GM12878 (cell line): ENCODE measurements around the gene WDR19. TPM values are rescaled to one million over a fixed set of nuclear protein-coding genes. Genes with fewer than 3 reads are reported as not detected.

ENCODE experiments used
- ATAC-seq: fragments of 200-7000 bp; cut with Tn5 transposase; 3 replicates; pipeline ENCODE4 v1.9.1; 2020; ENCODE audit warnings: mild to moderate bottlenecking, moderate library complexity
- BruUV-seq: library from RNA; stranded (reverse); fragments of 400-500 nt; replicated peaks from 2 replicates; lab custom pipeline; 2021; lab: Mats Ljungman, UMichigan
- CTCF ChIA-PET: fragments of 300-600 bp; sonication (Branson Sonifier 250); formaldehyde crosslinking; extraction: SDS; loops from one replicate; lab custom pipeline; 2021; ENCODE audit warnings: inconsistent platforms; lab: Yijun Ruan, JAX
- POLR2A ChIA-PET: fragments of 350-600 bp; formaldehyde crosslinking; extraction: SDS; loops from one replicate; lab custom pipeline; 2021; ENCODE audit warnings: inconsistent platforms; lab: Charles Lee
- RAD21 ChIA-PET: fragments of 300-600 bp; sonication (Branson Sonifier 250); formaldehyde crosslinking; loops from one replicate; lab custom pipeline; 2023; ENCODE audit warnings: antibody characterized with exemption; ENCODE audit not compliant: unreplicated experiment; lab: Charles Lee
- SMC1A ChIA-PET: fragments of 300-600 bp; sonication (Branson Sonifier 250); formaldehyde crosslinking; loops from one replicate; lab custom pipeline; 2023; ENCODE audit not compliant: unreplicated experiment, uncharacterized antibody; lab: Charles Lee
- DNase-seq: peaks from one replicate; pipeline ENCODE4 v3.0.0-alpha.2; 2011; ENCODE audit warnings: low read depth, low spot score
- FAIRE-seq: peaks from 3 replicates; lab custom pipeline; 2011; peaks lifted over from hg19 to GRCh38; lab: Jason Lieb, UNC
- H2AFZ ChIP-seq: 2 replicates; pipeline ENCODE4 v1.6.0; 2011; ENCODE audit warnings: low read depth, low read length, control low read depth; ENCODE audit not compliant: control insufficient read depth
- H3K27ac ChIP-seq: 2 replicates; pipeline ENCODE4 v1.5.1; 2011; ENCODE audit warnings: control low read depth; ENCODE audit not compliant: control insufficient read depth, insufficient read depth
- H3K27me3 ChIP-seq, 2 experiments: replicated peaks in 1 of 2; 2 replicates each; pipeline versions ENCODE4 v1.6.0 to v1.6.1; 2011; ENCODE audit warnings: low read length in 1 of 2; ENCODE audit not compliant: control insufficient read depth in 2 of 2, insufficient read depth in 2 of 2
- H3K36me3 ChIP-seq, 2 experiments: 2 replicates each; pipeline ENCODE4 v1.5.1; 2011; ENCODE audit warnings: low read length in 1 of 2; ENCODE audit not compliant: control insufficient read depth in 2 of 2, insufficient read depth in 2 of 2
- H3K4me1 ChIP-seq: 2 replicates; pipeline ENCODE4 v1.6.1; 2011; ENCODE audit warnings: mild to moderate bottlenecking, low read length, moderate library complexity, mixed read lengths; ENCODE audit not compliant: control insufficient read depth, insufficient read depth
- H3K4me2 ChIP-seq: 2 replicates; pipeline ENCODE4 v1.6.0; 2011; ENCODE audit warnings: control low read depth; ENCODE audit not compliant: control insufficient read depth, insufficient read depth
- H3K4me3 ChIP-seq: fragments of 200-600 bp; sonication (generic); 2 replicates; pipeline ENCODE4 v1.5.1; 2016
- H3K79me2 ChIP-seq: 2 replicates; pipeline ENCODE4 v1.6.0; 2011; ENCODE audit warnings: low read length; ENCODE audit not compliant: control insufficient read depth, insufficient read depth
- H3K9ac ChIP-seq: 2 replicates; pipeline ENCODE4 v1.8.0; 2011; ENCODE audit warnings: low read length, control low read depth, mixed read lengths; ENCODE audit not compliant: control insufficient read depth, insufficient read depth
- H3K9me3 ChIP-seq: replicated peaks from 3 replicates; pipeline ENCODE4 v1.5.1; 2011; ENCODE audit warnings: mild to moderate bottlenecking, low read length; ENCODE audit not compliant: control insufficient read depth, insufficient read depth
- H4K20me1 ChIP-seq: 2 replicates; pipeline ENCODE4 v1.6.0; 2011; ENCODE audit not compliant: control insufficient read depth, insufficient read depth
- CBX3 ChIP-seq: fragments of 200-600 bp; sonication (generic); IDR thresholded peaks from 2 replicates; pipeline ENCODE4 v1.6.1; 2016; ENCODE audit warnings: low read depth, borderline replicate concordance
- CBX5 ChIP-seq: sonication (generic); IDR thresholded peaks from 2 replicates; pipeline ENCODE4 v1.6.1; 2016; ENCODE audit warnings: low read depth, moderate library complexity, mild to moderate bottlenecking, inconsistent platforms
- CREM ChIP-seq: IDR thresholded peaks from 2 replicates; pipeline ENCODE4 v1.6.1; 2014; ENCODE audit warnings: antibody characterized with exemption, low read depth
- EGR1 ChIP-seq, 2 experiments: IDR thresholded peaks; 1 replicate in 1 of 2; 2 replicates in 1 of 2; pipeline ENCODE4 v1.6.1; 2011 to 2012; ENCODE audit warnings: low read depth in 2 of 2, low read length in 2 of 2, borderline replicate concordance in 1 of 2, mild to moderate bottlenecking in 1 of 2, moderate library complexity in 1 of 2
- JUND ChIP-seq: IDR thresholded peaks from 2 replicates; pipeline ENCODE4 v1.6.1; 2012; ENCODE audit warnings: low read depth, mild to moderate bottlenecking, low read length, improper control_type of control experiment, moderate library complexity
- KAT2A ChIP-seq: conservative IDR thresholded peaks from 2 replicates; pipeline ENCODE4 v1.6.1; 2011; ENCODE audit warnings: low read depth, low read length; ENCODE audit not compliant: control insufficient read depth
- LARP7 ChIP-seq: fragments of 450-650 bp; IDR thresholded peaks from 2 replicates; pipeline ENCODE4 v1.6.1; 2017; ENCODE audit warnings: mild to moderate bottlenecking
- MEF2A ChIP-seq: IDR thresholded peaks from 2 replicates; pipeline ENCODE4 v1.6.1; 2011; ENCODE audit warnings: low read depth, mild to moderate bottlenecking, low read length, moderate library complexity; ENCODE audit not compliant: insufficient read depth
- NR2C2 ChIP-seq: IDR thresholded peaks from 2 replicates; pipeline ENCODE4 v1.6.1; 2011; ENCODE audit warnings: borderline replicate concordance, low read depth; ENCODE audit not compliant: control insufficient read depth, insufficient read length
- RBBP5 ChIP-seq: fragments of 200-600 bp; sonication (generic); conservative IDR thresholded peaks from 2 replicates; pipeline ENCODE4 v1.6.1; 2016
- SMARCA5 ChIP-seq: fragments of 450-650 bp; IDR thresholded peaks from 2 replicates; pipeline ENCODE4 v1.6.1; 2017; ENCODE audit warnings: mild to moderate bottlenecking
- STAT3 ChIP-seq: IDR thresholded peaks from 2 replicates; pipeline ENCODE4 v1.6.1; 2011; ENCODE audit warnings: low read depth, low read length, improper control_type of control experiment
- TARDBP ChIP-seq: IDR thresholded peaks from 2 replicates; pipeline ENCODE4 v1.6.1; 2016; ENCODE audit warnings: borderline replicate concordance
- YBX1 ChIP-seq: fragments of 450-650 bp; IDR thresholded peaks from 2 replicates; pipeline ENCODE4 v1.6.1; 2016; ENCODE audit warnings: antibody characterized with exemption
- YY1 ChIP-seq: IDR thresholded peaks from 2 replicates; pipeline ENCODE4 v1.6.1; 2011; ENCODE audit warnings: low read depth, mild to moderate bottlenecking, low read length
- ZNF217 ChIP-seq: fragments of 450-650 bp; IDR thresholded peaks from 2 replicates; pipeline ENCODE4 v1.6.1; 2017; ENCODE audit warnings: antibody characterized with exemption, mild to moderate bottlenecking
- ZNF622 ChIP-seq: fragments of 450-650 bp; IDR thresholded peaks from 2 replicates; pipeline ENCODE4 v1.6.1; 2017; ENCODE audit warnings: mild to moderate bottlenecking, inconsistent platforms
- WGBS: methylation state at CpG from one replicate; pipeline ENCODE4 v1.1.6; 2016; ENCODE audit warnings: low lambda C conversion rate; ENCODE audit not compliant: insufficient replicate concordance, insufficient coverage; ENCODE audit errors: missing lambda C conversion rate; 5-methylcytosine and 5-hydroxymethylcytosine counted together
- in situ Hi-C: fragments of 300-500 bp; cut with MboI; formaldehyde crosslinking; loops from 9 replicates; pipeline ENCODE4 v1.14.3; 2018; ENCODE audit warnings: mixed read lengths
- intact Hi-C: fragments of 100-400 bp; cut with micrococcal nuclease; formaldehyde crosslinking; loops from one replicate; pipeline ENCODE4 v1.14.2; 2022; ENCODE audit not compliant: unreplicated experiment
- polyA plus RNA-seq, 11 experiments: library from polyadenylated mRNA; depleted of rRNA in 4 of 11; unstranded in 6 of 11; stranded (reverse) in 5 of 11; fragments of >200 nt; fragmentation: Nextera tagmentation in 4 of 11; fragmentation: Illumina TruSeq in 1 of 11; extraction: Ambion mirVana in 4 of 11; extraction: Trizol in 1 of 11; gene quantifications; 1 replicate in 1 of 11; 2 replicates in 10 of 11; pipeline versions ENCODE4 v1.2.1 to v1.2.3, GENCODE V29; 2011 to 2016; ENCODE audit warnings: inconsistent platforms in 2 of 11, missing spikeins in 2 of 11, low read depth in 1 of 11
- total RNA-seq, 4 experiments: library from RNA; depleted of rRNA in 3 of 4; stranded (reverse); fragments of >200 nt in 3 of 4; fragmentation: Illumina TruSeq in 1 of 4; extraction: Trizol in 1 of 4; gene quantifications; 2 replicates each; pipeline versions ENCODE4 v1.2.1 to v1.2.3, GENCODE V29; 2013 to 2021
- TF ChIP-seq, protein P1 (sequence below): fragments of 450-650 bp; IDR thresholded peaks from 2 replicates; pipeline ENCODE4 v1.6.1; 2018; ENCODE audit warnings: borderline replicate concordance, mild to moderate bottlenecking; ENCODE audit not compliant: partially characterized antibody
- TF ChIP-seq, protein P2 (sequence below): IDR thresholded peaks from 2 replicates; pipeline ENCODE4 v1.6.1; 2011; ENCODE audit warnings: low read depth, mild to moderate bottlenecking, low read length, moderate library complexity, borderline replicate concordance; ENCODE audit errors: extremely low read depth
- TF ChIP-seq, protein P3 (sequence below): fragments of 450-650 bp; IDR thresholded peaks from 2 replicates; pipeline ENCODE4 v1.6.1; 2017; ENCODE audit warnings: mild to moderate bottlenecking

The WDR19 gene
- total and polyA plus RNA-seq, 10 of the 15 experiments (the other 5 are each of a cell fraction or from before 2014, with no cell fraction given): 3.5 to 15.4 (median 7.3) TPM

DNA sequence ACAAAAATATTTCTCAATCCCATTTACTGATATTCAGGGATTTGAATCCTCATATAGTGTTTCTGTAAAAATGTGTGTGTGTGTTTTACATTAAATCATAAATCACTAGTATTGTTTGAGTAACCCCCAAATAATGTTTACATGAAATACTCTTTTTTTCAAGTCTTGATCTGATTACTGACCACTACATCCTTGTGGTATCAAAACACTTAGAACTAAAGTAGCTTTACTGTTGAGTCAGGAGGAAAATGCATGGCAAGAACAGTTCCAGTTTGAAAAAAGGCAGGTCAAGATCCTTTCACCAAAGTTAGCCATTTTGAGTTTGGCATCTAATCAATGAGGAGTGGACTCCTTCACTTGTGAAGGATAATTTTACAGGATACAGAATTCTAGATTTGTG is 3.6 kb upstream of the WDR19 start (continued):
- no peak for TF ChIP-seq ZNF217
- no peak for TF ChIP-seq KAT2A
- TF ChIP-seq MEF2A: no peak
- TF ChIP-seq LARP7: no peak
- no peak for TF ChIP-seq CBX5

DNA sequence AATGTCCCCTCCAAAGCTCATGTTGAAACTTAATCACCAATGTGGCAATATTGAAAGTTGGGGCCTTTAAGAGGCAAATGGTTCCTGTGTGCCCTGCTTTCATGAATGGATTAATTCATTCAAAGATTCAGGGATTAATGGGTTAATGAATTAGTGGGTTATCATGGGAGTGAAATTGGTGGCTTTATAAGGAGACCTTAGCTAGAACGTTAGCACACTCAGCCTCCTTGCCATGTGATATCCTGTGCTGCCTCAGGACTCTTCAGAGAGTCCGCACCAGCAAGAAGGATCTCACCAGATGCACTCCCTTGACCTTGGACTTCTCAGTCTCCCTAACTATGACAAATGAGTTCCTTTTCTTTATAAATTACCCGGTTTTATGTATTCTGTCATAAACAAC is 2.6 kb upstream of the WDR19 start:
- RAD21 ChIA-PET: interaction anchor here (1.1 kb wide), 1 partner anchor 174 kb away, joined by 5 read pairs; no protein-coding TSS in a partner anchor
- no peaks in the 10 kb centered on the region for H3K9me3 ChIP-seq
- POLR2A ChIA-PET: interaction anchor here (0.8 kb wide), 1 partner anchor 275 kb away, joined by 3 read pairs; no protein-coding TSS in a partner anchor
- intact Hi-C loops: no loop called here
- 38% methylated on average over 3 of the region's 3 CpGs for WGBS
- SMC1A ChIA-PET: interaction anchor here (0.8 to 2.0 kb wide), 3 partner anchors 9 to 275 kb away, joined by 3 to 5 read pairs (median 4); no protein-coding TSS in a partner anchor
- no TSS peak for BruUV-seq
- no peaks in the 10 kb centered on the region for H3K36me3 ChIP-seq
- DNase-seq (no peak), FAIRE-seq (no peak), ATAC-seq (no peak)
- in situ Hi-C loops: no loop called here
- H3K27ac ChIP-seq: no peak overlapping the region
- H3K9ac ChIP-seq: no peak overlapping the region
- H3K27me3 ChIP-seq: no peaks in the 10 kb centered on the region
- no peaks in the 10 kb centered on the region for H4K20me1 ChIP-seq
- H3K79me2 ChIP-seq: no peaks in the 10 kb centered on the region
- no peak overlapping the region for H3K4me3 ChIP-seq
- no peak overlapping the region for H3K4me2 ChIP-seq
- H2AFZ ChIP-seq: no peak overlapping the region
- peaks cover 3% of the 10 kb centered on the region; the same call in 1 of the 2 replicates for H3K4me1 ChIP-seq
- CTCF ChIA-PET: interaction anchor here (0.7 kb wide), 1 partner anchor 10 kb away, joined by 3 read pairs; no protein-coding TSS in a partner anchor
- TF ChIP-seq YBX1 (no peak), CBX3 (no peak), RBBP5 (no peak), STAT3 (no peak), SMARCA5 (no peak), CREM (no peak), ZNF622 (no peak), NR2C2 (no peak), YY1 (no peak), EGR1 (IDR thresholded peaks at IDR 0.05; ENCODE audit: borderline replicate concordance in 1 of 2, low read depth in 2 of 2, low read length in 2 of 2) (no peak), TARDBP (no peak), JUND (no peak)
- TF ChIP-seq, protein P1, sequence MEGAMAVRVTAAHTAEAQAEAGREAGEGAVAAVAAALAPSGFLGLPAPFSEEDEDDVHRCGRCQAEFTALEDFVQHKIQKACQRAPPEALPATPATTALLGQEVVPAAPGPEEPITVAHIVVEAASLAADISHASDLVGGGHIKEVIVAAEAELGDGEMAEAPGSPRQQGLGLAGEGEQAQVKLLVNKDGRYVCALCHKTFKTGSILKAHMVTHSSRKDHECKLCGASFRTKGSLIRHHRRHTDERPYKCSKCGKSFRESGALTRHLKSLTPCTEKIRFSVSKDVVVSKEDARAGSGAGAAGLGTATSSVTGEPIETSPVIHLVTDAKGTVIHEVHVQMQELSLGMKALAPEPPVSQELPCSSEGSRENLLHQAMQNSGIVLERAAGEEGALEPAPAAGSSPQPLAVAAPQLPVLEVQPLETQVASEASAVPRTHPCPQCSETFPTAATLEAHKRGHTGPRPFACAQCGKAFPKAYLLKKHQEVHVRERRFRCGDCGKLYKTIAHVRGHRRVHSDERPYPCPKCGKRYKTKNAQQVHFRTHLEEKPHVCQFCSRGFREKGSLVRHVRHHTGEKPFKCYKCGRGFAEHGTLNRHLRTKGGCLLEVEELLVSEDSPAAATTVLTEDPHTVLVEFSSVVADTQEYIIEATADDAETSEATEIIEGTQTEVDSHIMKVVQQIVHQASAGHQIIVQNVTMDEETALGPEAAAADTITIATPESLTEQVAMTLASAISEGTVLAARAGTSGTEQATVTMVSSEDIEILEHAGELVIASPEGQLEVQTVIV: no peak
- TF ChIP-seq, protein P2, sequence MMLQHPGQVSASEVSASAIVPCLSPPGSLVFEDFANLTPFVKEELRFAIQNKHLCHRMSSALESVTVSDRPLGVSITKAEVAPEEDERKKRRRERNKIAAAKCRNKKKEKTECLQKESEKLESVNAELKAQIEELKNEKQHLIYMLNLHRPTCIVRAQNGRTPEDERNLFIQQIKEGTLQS: no peak
- TF ChIP-seq, protein P3, sequence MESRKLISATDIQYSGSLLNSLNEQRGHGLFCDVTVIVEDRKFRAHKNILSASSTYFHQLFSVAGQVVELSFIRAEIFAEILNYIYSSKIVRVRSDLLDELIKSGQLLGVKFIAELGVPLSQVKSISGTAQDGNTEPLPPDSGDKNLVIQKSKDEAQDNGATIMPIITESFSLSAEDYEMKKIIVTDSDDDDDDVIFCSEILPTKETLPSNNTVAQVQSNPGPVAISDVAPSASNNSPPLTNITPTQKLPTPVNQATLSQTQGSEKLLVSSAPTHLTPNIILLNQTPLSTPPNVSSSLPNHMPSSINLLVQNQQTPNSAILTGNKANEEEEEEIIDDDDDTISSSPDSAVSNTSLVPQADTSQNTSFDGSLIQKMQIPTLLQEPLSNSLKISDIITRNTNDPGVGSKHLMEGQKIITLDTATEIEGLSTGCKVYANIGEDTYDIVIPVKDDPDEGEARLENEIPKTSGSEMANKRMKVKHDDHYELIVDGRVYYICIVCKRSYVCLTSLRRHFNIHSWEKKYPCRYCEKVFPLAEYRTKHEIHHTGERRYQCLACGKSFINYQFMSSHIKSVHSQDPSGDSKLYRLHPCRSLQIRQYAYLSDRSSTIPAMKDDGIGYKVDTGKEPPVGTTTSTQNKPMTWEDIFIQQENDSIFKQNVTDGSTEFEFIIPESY: no peak
